ENCODE measurements around the gene GTF2I. TPM values are rescaled to one million over a fixed set of nuclear protein-coding genes. Genes with fewer than 3 reads are reported as not detected.
A peak's percentile ranks its signal among the peaks of the same experiment; 100 is the strongest.

Gene GTF2I
- total and polyA plus RNA-seq, 8 donors: 220 to 441 (median 380) TPM

GRCh38 chr7:74708569-74709275 lies 51.2 kb downstream of the GTF2I start:
- H3K36me3 ChIP-seq: peaks cover 6 to 97% of the 10 kb centered on the region in 2 donors
- H3K9me3 ChIP-seq: peaks cover 0 to 9% of the 10 kb centered on the region in 2 donors
- H3K4me1 ChIP-seq: no peaks in the 10 kb centered on the region
- no peak overlapping the region for H3K27ac ChIP-seq
- no peak for TF ChIP-seq CTCF (IDR thresholded peaks at IDR 0.05)
- intact Hi-C loops (cut with DNase I): no loop called here
- DNase-seq: peak in 2 of 4 donors; percentile 5 to 21
- H3K4me3 ChIP-seq: no peak overlapping the region
- ATAC-seq: no peak
- H3K27me3 ChIP-seq: no peaks in the 10 kb centered on the region

- Histone ChIP-seq H3K27me3 (no peaks in the 10 kb centered on the region), H3K36me3 (peaks cover 6 to 98% of the 10 kb centered on the region in 2 donors), H3K4me3 (no peak overlapping the region), H3K9me3 (peaks cover 0 to 9% of the 10 kb centered on the region in 2 donors), H3K27ac (no peak overlapping the region), H3K4me1 (no peaks in the 10 kb centered on the region)
- intact Hi-C loops (cut with DNase I): no loop called here
- TF ChIP-seq CTCF (IDR thresholded peaks at IDR 0.05): no peak
- no peak for ATAC-seq
- no peak for DNase-seq
Observed at GRCh38 chr7:74709880-74710671, 52.6 kb downstream of the GTF2I start.

- Histone ChIP-seq H3K27me3 (no peaks in the 10 kb centered on the region), H3K36me3 (peaks cover 6 to 95% of the 10 kb centered on the region in 2 donors), H3K4me3 (no peak overlapping the region), H3K4me1 (no peaks in the 10 kb centered on the region), H3K27ac (no peak overlapping the region), H3K9me3 (peaks cover 0 to 9% of the 10 kb centered on the region in 2 donors)
- no peak for ATAC-seq
- intact Hi-C loops (cut with DNase I): no loop called here
- no peak for DNase-seq
- no peak for TF ChIP-seq CTCF (IDR thresholded peaks at IDR 0.05)
Observed at GRCh38 chr7:74713567-74713966, 56.0 kb downstream of the GTF2I start.

- TF ChIP-seq CTCF (IDR thresholded peaks at IDR 0.05): no peak
- DNase-seq: no peak
- no peak for ATAC-seq
- Histone ChIP-seq H3K27me3 (no peaks in the 10 kb centered on the region), H3K4me1 (no peaks in the 10 kb centered on the region), H3K9me3 (peaks cover 0 to 9% of the 10 kb centered on the region in 2 donors), H3K27ac (no peak overlapping the region), H3K36me3 (peaks cover 4 to 91% of the 10 kb centered on the region in 2 donors), H3K4me3 (no peak overlapping the region)
- intact Hi-C loops (cut with DNase I): no loop called here
Observed at GRCh38 chr7:74717889-74718288, 60.4 kb downstream of the GTF2I start.

GRCh38 chr7:74718336-74718735 lies 60.8 kb downstream of the GTF2I start:
- Histone ChIP-seq H3K36me3 (peaks cover 4 to 88% of the 10 kb centered on the region in 2 donors), H3K27me3 (no peaks in the 10 kb centered on the region), H3K4me1 (no peaks in the 10 kb centered on the region), H3K9me3 (peaks cover 0 to 4% of the 10 kb centered on the region in 2 donors), H3K4me3 (no peak overlapping the region), H3K27ac (no peak overlapping the region)
- no peak for DNase-seq
- TF ChIP-seq CTCF (IDR thresholded peaks at IDR 0.05): no peak
- no peak for ATAC-seq
- intact Hi-C loops (cut with DNase I): no loop called here
